ENCODE data around the gene OXTR. TPM values are rescaled to one million over a fixed set of nuclear protein-coding genes. Genes with fewer than 3 reads are reported as not detected.

Gene OXTR
- total RNA-seq, 1 donor = 0.52 TPM

GRCh38 chr3:8777201-8777977 lies 8.0 kb upstream of the OXTR start:
- H3K27me3 ChIP-seq (ENCODE audit: insufficient read depth, low read length) = no peaks in the 10 kb centered on the region
- H3K9me3 ChIP-seq (ENCODE audit: low read depth, low read length) = no peaks in the 10 kb centered on the region
- no peak overlapping the region for H3K4me3 ChIP-seq (ENCODE audit: low read length)
- H3K4me1 ChIP-seq (ENCODE audit: insufficient read depth, low read length) = no peaks in the 10 kb centered on the region

GRCh38 chr3:8776406-8776805 lies 7.0 kb upstream of the OXTR start:
- Histone ChIP-seq H3K9me3 (ENCODE audit: low read depth, low read length) (no peaks in the 10 kb centered on the region), H3K4me3 (ENCODE audit: low read length) (no peak overlapping the region), H3K4me1 (ENCODE audit: insufficient read depth, low read length) (no peaks in the 10 kb centered on the region), H3K27me3 (ENCODE audit: insufficient read depth, low read length) (no peaks in the 10 kb centered on the region)

GRCh38 chr3:8775602-8776001 lies 6.2 kb upstream of the OXTR start:
- H3K27me3 ChIP-seq (ENCODE audit: insufficient read depth, low read length) = peaks cover 2% of the 10 kb centered on the region
- H3K9me3 ChIP-seq (ENCODE audit: low read depth, low read length) = no peaks in the 10 kb centered on the region
- no peak overlapping the region for H3K4me3 ChIP-seq (ENCODE audit: low read length)
- H3K4me1 ChIP-seq (ENCODE audit: insufficient read depth, low read length) = no peaks in the 10 kb centered on the region

- no peaks in the 10 kb centered on the region for H3K9me3 ChIP-seq (ENCODE audit: low read depth, low read length)
- H3K27me3 ChIP-seq (ENCODE audit: insufficient read depth, low read length) = peaks cover 7% of the 10 kb centered on the region
- H3K4me1 ChIP-seq (ENCODE audit: insufficient read depth, low read length) = no peaks in the 10 kb centered on the region
- H3K4me3 ChIP-seq (ENCODE audit: low read length) = no peak overlapping the region
Measured at GRCh38 chr3:8775181-8775580, 5.8 kb upstream of the OXTR start.

GRCh38 chr3:8773941-8774542 lies 4.6 kb upstream of the OXTR start:
- Histone ChIP-seq H3K4me1 (ENCODE audit: insufficient read depth, low read length) (peaks cover 5% of the 10 kb centered on the region), H3K4me3 (ENCODE audit: low read length) (no peak overlapping the region), H3K9me3 (ENCODE audit: low read depth, low read length) (no peaks in the 10 kb centered on the region), H3K27me3 (ENCODE audit: insufficient read depth, low read length) (peaks cover 18% of the 10 kb centered on the region)

GRCh38 chr3:8768364-8769087 lies 887 bp downstream of the OXTR start:
- H3K9me3 ChIP-seq (ENCODE audit: low read depth, low read length) = no peaks in the 10 kb centered on the region
- peaks cover 10% of the 10 kb centered on the region for H3K4me1 ChIP-seq (ENCODE audit: insufficient read depth, low read length)
- no peak overlapping the region for H3K4me3 ChIP-seq (ENCODE audit: low read length)
- H3K27me3 ChIP-seq (ENCODE audit: insufficient read depth, low read length) = peaks cover 32% of the 10 kb centered on the region

GRCh38 chr3:8767667-8768363 lies 1.6 kb downstream of the OXTR start:
- Histone ChIP-seq H3K27me3 (ENCODE audit: insufficient read depth, low read length) (peaks cover 32% of the 10 kb centered on the region), H3K4me1 (ENCODE audit: insufficient read depth, low read length) (peaks cover 10% of the 10 kb centered on the region), H3K4me3 (ENCODE audit: low read length) (no peak overlapping the region), H3K9me3 (ENCODE audit: low read depth, low read length) (no peaks in the 10 kb centered on the region)

- H3K4me3 ChIP-seq (ENCODE audit: low read length) = no peak overlapping the region
- H3K4me1 ChIP-seq (ENCODE audit: insufficient read depth, low read length) = peaks cover 10% of the 10 kb centered on the region
- H3K9me3 ChIP-seq (ENCODE audit: low read depth, low read length) = no peaks in the 10 kb centered on the region
- H3K27me3 ChIP-seq (ENCODE audit: insufficient read depth, low read length) = peaks cover 32% of the 10 kb centered on the region
Measured at GRCh38 chr3:8767256-8767666, 2.2 kb downstream of the OXTR start.

GRCh38 chr3:8766148-8766547 lies 3.3 kb downstream of the OXTR start:
- Histone ChIP-seq H3K9me3 (ENCODE audit: low read depth, low read length) (no peaks in the 10 kb centered on the region), H3K4me3 (ENCODE audit: low read length) (no peak overlapping the region), H3K27me3 (ENCODE audit: insufficient read depth, low read length) (peaks cover 32% of the 10 kb centered on the region)

GRCh38 chr3:8765528-8765927 lies 3.9 kb downstream of the OXTR start:
- H3K27me3 ChIP-seq (ENCODE audit: insufficient read depth, low read length) = peaks cover 29% of the 10 kb centered on the region
- no peaks in the 10 kb centered on the region for H3K9me3 ChIP-seq (ENCODE audit: low read depth, low read length)
- peaks cover 10% of the 10 kb centered on the region for H3K4me1 ChIP-seq (ENCODE audit: insufficient read depth, low read length)

More at GRCh38 chr3:8766148-8766547, 3.3 kb downstream of the OXTR start:
- H3K4me1 ChIP-seq (ENCODE audit: insufficient read depth, low read length) = peaks cover 10% of the 10 kb centered on the region

GRCh38 chr3:8764528-8764927 lies 4.9 kb downstream of the OXTR start:
- Histone ChIP-seq H3K4me1 (ENCODE audit: insufficient read depth, low read length) (peaks cover 9% of the 10 kb centered on the region), H3K9me3 (ENCODE audit: low read depth, low read length) (no peaks in the 10 kb centered on the region), H3K4me3 (ENCODE audit: low read length) (no peak overlapping the region), H3K27me3 (ENCODE audit: insufficient read depth, low read length) (peaks cover 19% of the 10 kb centered on the region)

More at GRCh38 chr3:8765528-8765927, 3.9 kb downstream of the OXTR start:
- H3K4me3 ChIP-seq (ENCODE audit: low read length) = no peak overlapping the region

GRCh38 chr3:8762607-8763377 lies 6.6 kb downstream of the OXTR start:
- no peaks in the 10 kb centered on the region for H3K4me1 ChIP-seq (ENCODE audit: insufficient read depth, low read length)

GRCh38 chr3:8761866-8762265 lies 7.5 kb downstream of the OXTR start:
- Histone ChIP-seq H3K4me1 (ENCODE audit: insufficient read depth, low read length) (no peaks in the 10 kb centered on the region), H3K27me3 (ENCODE audit: insufficient read depth, low read length) (no peaks in the 10 kb centered on the region), H3K9me3 (ENCODE audit: low read depth, low read length) (no peaks in the 10 kb centered on the region), H3K4me3 (ENCODE audit: low read length) (no peak overlapping the region)

More at GRCh38 chr3:8762607-8763377, 6.6 kb downstream of the OXTR start:
- Histone ChIP-seq H3K27me3 (ENCODE audit: insufficient read depth, low read length) (peaks cover 4% of the 10 kb centered on the region), H3K4me3 (ENCODE audit: low read length) (no peak overlapping the region), H3K9me3 (ENCODE audit: low read depth, low read length) (no peaks in the 10 kb centered on the region)

GRCh38 chr3:8760506-8760905 lies 8.9 kb downstream of the OXTR start:
- H3K9me3 ChIP-seq (ENCODE audit: low read depth, low read length) = no peaks in the 10 kb centered on the region
- H3K4me3 ChIP-seq (ENCODE audit: low read length) = no peak overlapping the region
- H3K27me3 ChIP-seq (ENCODE audit: insufficient read depth, low read length) = no peaks in the 10 kb centered on the region
- H3K4me1 ChIP-seq (ENCODE audit: insufficient read depth, low read length) = no peaks in the 10 kb centered on the region
